RWPE2 (cell line): Measurements from ENCODE around the gene IQCH.

ENCODE experiments used
- ATAC-seq: fragments of 200-7000 bp; cut with Tn5 transposase; 3 replicates; pipeline ENCODE4 v1.9.1; 2021; ENCODE audit warnings: low read depth
- DNase-seq: peaks from one replicate; pipeline ENCODE4 v3.0.0-alpha.2; 2020; ENCODE audit warnings: low spot score
- H3K27ac ChIP-seq: fragments of 450-650 bp; 2 replicates; pipeline ENCODE4 v1.5.1; 2017; ENCODE audit warnings: mild to moderate bottlenecking; ENCODE audit not compliant: poor library complexity, severe bottlenecking
- H3K27me3 ChIP-seq: fragments of 250-450 bp; sonication (Bioruptor Pico); 2 replicates; pipeline ENCODE4 v1.5.1; 2021; ENCODE audit warnings: mild to moderate bottlenecking, moderate library complexity; ENCODE audit not compliant: insufficient read depth, poor library complexity, severe bottlenecking
- H3K36me3 ChIP-seq: fragments of 250-450 bp; sonication (Bioruptor Pico); 2 replicates; pipeline ENCODE4 v1.5.1; 2020; ENCODE audit warnings: low read depth, mild to moderate bottlenecking, moderate library complexity
- H3K4me1 ChIP-seq: fragments of 250-450 bp; sonication (Bioruptor Pico); 2 replicates; pipeline ENCODE4 v1.5.1; 2021; ENCODE audit warnings: mild to moderate bottlenecking, moderate library complexity; ENCODE audit not compliant: insufficient read depth, poor library complexity, severe bottlenecking
- H3K4me3 ChIP-seq: fragments of 250-450 bp; sonication (Bioruptor Pico); 2 replicates; pipeline ENCODE4 v1.5.1; 2021; ENCODE audit warnings: mild to moderate bottlenecking, moderate library complexity; ENCODE audit not compliant: severe bottlenecking
- H3K9me3 ChIP-seq: fragments of 250-450 bp; sonication (Bioruptor Pico); 2 replicates; pipeline ENCODE4 v1.5.1; 2021; ENCODE audit warnings: mild to moderate bottlenecking, moderate library complexity; ENCODE audit not compliant: severe bottlenecking
- TF ChIP-seq, protein P1 (sequence below): fragments of 450-650 bp; IDR thresholded peaks from one replicate; pipeline ENCODE4 v1.5.1; 2017; ENCODE audit warnings: mild to moderate bottlenecking, moderate library complexity; ENCODE audit not compliant: poor library complexity, severe bottlenecking

IQCH gene

DNA sequence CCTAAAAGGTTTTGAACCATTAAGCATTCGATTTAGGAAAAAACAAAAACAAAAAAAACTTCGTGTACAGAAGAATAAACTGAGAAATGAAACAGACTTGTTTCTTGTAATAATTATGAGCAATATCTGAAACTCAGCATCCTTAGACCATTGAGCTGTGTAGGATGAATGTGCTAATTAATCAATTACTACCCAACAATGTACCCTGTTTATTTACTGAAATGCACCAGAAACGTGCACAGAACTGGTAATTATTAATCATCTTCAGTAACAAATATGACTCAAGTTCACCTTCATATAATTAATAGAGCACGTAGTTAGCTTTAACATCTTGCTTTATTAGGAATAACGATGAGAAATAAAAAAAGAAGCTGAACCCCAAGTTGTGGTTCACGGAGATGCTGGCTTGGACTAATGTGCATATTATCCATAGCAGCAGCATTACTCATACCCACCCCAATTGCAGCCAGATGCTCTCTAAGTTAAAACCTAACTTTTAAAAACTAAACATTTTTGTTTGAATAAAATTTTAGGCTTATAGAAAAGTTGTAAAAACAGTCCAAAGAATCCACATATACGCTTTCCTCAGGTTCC lies 256.1 kb downstream of the IQCH start:
- TF ChIP-seq, protein P1, sequence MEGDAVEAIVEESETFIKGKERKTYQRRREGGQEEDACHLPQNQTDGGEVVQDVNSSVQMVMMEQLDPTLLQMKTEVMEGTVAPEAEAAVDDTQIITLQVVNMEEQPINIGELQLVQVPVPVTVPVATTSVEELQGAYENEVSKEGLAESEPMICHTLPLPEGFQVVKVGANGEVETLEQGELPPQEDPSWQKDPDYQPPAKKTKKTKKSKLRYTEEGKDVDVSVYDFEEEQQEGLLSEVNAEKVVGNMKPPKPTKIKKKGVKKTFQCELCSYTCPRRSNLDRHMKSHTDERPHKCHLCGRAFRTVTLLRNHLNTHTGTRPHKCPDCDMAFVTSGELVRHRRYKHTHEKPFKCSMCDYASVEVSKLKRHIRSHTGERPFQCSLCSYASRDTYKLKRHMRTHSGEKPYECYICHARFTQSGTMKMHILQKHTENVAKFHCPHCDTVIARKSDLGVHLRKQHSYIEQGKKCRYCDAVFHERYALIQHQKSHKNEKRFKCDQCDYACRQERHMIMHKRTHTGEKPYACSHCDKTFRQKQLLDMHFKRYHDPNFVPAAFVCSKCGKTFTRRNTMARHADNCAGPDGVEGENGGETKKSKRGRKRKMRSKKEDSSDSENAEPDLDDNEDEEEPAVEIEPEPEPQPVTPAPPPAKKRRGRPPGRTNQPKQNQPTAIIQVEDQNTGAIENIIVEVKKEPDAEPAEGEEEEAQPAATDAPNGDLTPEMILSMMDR: no peak
- Histone ChIP-seq H3K4me1 (peaks cover 7% of the 10 kb centered on the region), H3K36me3 (peaks cover 8% of the 10 kb centered on the region; the same call in 1 of the 2 replicates), H3K9me3 (no peaks in the 10 kb centered on the region), H3K27me3 (no peaks in the 10 kb centered on the region), H3K27ac (no peak overlapping the region), H3K4me3 (no peak overlapping the region)
- ATAC-seq (peak; percentile 73), DNase-seq (no peak)

DNA sequence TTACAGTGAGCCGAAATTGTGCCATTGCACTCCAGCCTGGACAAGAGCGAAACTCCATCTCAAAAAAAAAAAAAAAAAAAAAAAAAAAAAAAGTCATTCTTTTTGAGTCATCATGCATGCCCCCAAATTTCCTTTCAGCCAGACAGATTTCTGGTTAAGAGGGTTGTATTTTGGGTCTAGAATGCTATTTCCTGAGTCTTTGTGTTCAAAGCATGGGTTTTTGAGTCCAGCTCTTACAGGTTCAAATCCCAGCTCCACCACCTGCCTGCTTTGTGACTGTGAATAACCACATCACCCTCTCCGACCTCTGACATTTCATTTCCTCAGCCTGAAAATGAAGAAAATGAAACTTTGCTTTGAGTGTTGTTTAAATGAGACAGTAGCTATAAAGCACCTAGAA lies 257.0 kb downstream of the IQCH start:
- no peak for ATAC-seq
- Histone ChIP-seq H3K36me3 (peaks cover 8% of the 10 kb centered on the region; the same call in 1 of the 2 replicates), H3K27me3 (no peaks in the 10 kb centered on the region), H3K4me1 (peaks cover 7% of the 10 kb centered on the region), H3K9me3 (no peaks in the 10 kb centered on the region), H3K27ac (no peak overlapping the region), H3K4me3 (no peak overlapping the region)
- TF ChIP-seq, protein P1: no peak
- DNase-seq: no peak

DNA sequence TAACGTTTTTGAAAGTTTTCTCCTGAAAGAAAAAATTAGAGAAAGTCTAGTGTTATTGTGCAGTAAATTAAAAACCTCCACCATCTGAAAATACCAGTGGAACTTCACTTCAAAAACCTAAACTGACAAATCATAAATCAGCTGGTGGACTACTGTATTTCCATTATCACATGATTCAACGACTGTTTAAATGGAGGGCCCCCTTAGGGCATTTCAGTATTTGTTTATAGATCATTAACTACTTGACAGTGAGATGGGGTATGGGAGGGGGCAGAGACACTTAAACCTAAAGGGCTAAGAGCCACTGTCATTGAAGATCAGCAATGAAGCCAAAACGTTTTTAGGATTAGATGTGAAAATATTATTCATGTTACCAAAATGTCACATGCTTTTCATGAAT lies 257.6 kb downstream of the IQCH start:
- H3K9me3 ChIP-seq: no peaks in the 10 kb centered on the region
- H3K4me1 ChIP-seq: peaks cover 7% of the 10 kb centered on the region
- H3K27me3 ChIP-seq: no peaks in the 10 kb centered on the region
- DNase-seq (no peak), ATAC-seq (no peak)
- H3K36me3 ChIP-seq: peaks cover 12% of the 10 kb centered on the region
- TF ChIP-seq, protein P1: no peak
- no peak overlapping the region for H3K27ac ChIP-seq
- H3K4me3 ChIP-seq: no peak overlapping the region

DNA sequence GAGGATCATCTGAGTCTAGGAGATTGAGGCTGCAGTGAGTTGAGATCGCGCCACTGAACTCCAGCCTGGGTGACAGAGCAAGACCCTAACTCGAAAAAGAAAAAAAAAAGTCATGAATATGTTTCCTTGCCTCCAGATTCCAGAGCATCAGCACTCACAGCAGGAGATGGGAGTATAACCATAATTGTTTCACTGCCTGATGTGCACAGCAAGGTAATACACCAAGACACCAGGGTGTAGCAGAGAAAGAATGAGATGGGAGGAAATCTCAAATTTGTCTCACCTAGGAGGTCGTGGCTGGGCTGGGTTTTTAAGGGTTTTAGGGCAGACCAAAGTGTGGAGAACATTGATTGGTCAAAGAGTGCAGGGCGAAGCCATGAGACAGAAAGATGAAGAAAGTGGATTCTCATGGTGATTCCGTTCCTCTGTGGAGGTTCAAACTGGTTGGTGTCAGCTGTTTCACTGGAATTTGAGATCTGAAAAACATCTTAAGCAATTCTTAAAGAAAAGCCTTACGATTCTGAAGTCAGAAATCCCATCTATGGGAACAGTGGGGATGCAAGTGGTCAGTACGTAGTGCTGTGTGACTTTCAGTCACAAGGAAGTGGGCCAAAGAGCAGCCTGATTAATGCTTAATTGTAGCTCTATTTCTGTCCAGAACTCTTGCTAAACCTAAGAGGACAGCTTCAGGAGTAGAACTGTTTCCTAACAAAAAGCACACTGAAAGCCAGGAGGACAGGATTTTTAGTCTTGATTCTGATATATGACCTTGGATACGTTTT lies 258.5 kb downstream of the IQCH start:
- H3K4me3 ChIP-seq: no peak overlapping the region
- no peaks in the 10 kb centered on the region for H3K27me3 ChIP-seq
- TF ChIP-seq, protein P1: no peak
- ATAC-seq (no peak), DNase-seq (no peak)
- no peaks in the 10 kb centered on the region for H3K9me3 ChIP-seq
- no peak overlapping the region for H3K27ac ChIP-seq
- H3K36me3 ChIP-seq: peaks cover 12% of the 10 kb centered on the region
- peaks cover 7% of the 10 kb centered on the region for H3K4me1 ChIP-seq

DNA sequence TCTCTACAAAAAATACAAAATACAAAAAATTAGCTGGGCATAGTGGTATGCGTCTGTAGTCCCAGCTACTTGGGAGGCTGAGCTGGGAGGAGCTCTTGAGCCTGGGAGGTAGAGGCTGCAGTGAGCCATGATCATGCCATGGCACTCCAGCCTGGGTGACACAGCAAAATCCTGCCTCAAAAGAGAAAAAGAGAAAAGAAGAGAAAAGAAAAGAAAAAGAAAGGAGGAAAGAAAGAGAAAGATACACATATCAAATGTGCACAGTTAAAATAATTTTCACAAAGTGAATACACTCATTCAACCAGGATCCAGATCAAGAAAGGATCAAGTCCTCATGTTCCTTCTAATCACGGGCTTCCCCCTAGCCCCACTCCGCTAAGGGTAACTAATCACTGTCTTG lies 260.5 kb downstream of the IQCH start:
- TF ChIP-seq, protein P1: no peak
- ATAC-seq (no peak), DNase-seq (no peak)
- H3K36me3 ChIP-seq: peaks cover 12% of the 10 kb centered on the region
- H3K27ac ChIP-seq: no peak overlapping the region
- H3K4me1 ChIP-seq: peaks cover 7% of the 10 kb centered on the region
- no peak overlapping the region for H3K4me3 ChIP-seq
- H3K27me3 ChIP-seq: no peaks in the 10 kb centered on the region
- no peaks in the 10 kb centered on the region for H3K9me3 ChIP-seq
